Measurements from ENCODE around the gene SERPINB5.

Gene SERPINB5

DNA sequence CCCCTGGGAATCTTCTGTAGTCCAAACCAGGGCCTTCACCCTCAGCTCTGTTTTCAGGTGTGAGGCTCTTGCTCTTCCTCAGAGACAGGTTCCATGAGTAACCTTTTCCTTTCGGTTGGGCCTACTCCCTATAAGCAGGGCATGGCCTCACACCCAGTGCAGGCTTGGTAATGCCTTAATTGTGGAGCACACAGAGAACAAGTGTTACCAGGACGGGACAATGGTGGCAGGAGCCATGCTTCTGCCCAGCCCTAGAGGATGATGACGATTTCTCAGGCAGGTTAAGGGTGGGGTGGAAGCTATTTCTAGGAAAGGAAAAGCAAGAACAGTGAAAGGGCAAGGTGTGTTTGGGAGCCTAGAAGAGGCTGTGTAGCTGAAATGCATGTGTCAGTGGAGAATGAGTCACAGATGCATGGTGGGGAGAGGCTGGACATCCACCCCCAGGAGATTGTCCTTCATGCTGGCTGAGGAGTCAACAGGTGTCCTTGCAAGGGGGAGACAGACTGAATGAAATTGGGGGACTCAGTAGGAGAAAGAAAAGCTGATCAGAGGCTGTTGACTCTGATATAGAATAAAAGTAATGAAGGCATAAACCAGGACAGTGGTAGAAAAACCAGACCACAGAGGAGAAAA, 43.4 kb downstream of the SERPINB5 start:
- in situ Hi-C loops (cut with HindIII; ENCODE audit: low sequenced_read_pairs), result no loop called here

- in situ Hi-C loops (cut with HindIII; ENCODE audit: low sequenced_read_pairs), result no loop called here
Observed at GRCh38 chr18:63523660-63524059, 46.9 kb downstream of the SERPINB5 start.

DNA sequence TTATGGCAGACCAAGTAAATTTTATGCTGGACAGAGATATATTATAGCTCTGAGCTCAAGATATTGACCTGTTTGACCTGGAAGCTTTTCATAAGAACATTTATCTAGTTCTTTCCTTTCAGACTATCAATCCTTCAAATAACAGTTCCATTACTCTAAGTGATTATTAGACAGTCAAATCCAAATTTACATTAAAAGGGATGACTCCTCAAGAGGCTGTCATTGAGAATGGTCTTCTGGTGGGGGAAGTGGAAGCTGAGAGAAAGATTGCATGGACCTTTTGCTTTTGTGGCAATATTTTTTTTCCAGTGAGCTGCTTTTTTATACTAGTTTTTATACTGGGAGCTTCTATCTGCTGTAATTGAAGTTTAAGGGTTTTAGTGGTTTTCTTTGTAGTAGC, 50.5 kb downstream of the SERPINB5 start:
- in situ Hi-C loops (cut with HindIII; ENCODE audit: low sequenced_read_pairs), result no loop called here

DNA sequence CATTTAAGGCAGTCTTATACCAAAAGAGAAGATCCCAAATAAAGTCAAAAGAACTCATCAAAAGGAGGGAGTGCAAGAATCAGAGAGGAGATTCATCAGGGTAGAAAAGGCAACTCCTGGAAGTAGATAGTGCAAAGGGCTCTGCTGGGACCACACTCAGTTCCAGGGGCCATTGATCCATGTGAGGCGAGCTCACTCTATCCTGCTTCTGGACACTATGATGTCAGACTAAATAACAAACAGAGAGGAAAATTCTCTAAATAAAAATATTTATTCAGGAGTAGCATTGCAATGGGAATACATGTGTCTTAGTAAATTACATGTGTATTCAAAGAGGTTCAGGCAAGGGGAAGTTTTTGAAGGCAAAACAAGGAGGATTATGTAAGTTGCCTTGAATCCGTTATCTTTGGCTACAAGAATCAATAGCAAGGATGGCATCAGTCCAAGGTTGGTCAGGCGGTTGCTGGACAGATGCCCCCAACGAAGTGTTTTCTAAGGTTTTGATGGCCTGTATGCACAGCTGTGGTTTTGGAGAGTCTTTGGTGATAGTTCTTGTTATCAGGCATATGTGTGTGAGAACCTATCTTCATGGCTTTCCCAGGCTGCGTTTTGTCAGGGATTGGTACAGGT, 52.2 kb downstream of the SERPINB5 start:
- in situ Hi-C loops (cut with HindIII; ENCODE audit: low sequenced_read_pairs), result no loop called here

- in situ Hi-C loops (cut with HindIII; ENCODE audit: low sequenced_read_pairs), result no loop called here
Observed at GRCh38 chr18:63532471-63532870, 55.7 kb downstream of the SERPINB5 start.

DNA sequence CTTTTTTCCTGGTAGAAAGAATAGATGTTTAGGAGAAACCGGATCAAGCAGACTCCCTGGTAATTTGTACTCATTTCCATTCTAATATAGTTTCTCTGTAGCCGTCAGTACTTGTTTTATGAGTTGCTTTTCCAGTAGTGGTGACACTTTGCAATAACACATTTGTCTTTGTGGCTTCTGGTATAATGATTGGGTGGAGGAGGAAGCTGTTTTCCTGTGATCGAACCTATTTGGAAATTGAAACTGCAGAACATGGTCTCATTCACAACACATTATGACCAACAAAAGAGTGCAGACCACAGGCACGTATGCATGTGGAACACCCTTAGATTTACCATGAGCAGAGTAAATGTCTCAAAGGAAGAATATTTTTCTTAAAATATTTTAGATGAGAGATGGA, 57.9 kb downstream of the SERPINB5 start:
- in situ Hi-C loops (cut with HindIII; ENCODE audit: low sequenced_read_pairs), result no loop called here

DNA sequence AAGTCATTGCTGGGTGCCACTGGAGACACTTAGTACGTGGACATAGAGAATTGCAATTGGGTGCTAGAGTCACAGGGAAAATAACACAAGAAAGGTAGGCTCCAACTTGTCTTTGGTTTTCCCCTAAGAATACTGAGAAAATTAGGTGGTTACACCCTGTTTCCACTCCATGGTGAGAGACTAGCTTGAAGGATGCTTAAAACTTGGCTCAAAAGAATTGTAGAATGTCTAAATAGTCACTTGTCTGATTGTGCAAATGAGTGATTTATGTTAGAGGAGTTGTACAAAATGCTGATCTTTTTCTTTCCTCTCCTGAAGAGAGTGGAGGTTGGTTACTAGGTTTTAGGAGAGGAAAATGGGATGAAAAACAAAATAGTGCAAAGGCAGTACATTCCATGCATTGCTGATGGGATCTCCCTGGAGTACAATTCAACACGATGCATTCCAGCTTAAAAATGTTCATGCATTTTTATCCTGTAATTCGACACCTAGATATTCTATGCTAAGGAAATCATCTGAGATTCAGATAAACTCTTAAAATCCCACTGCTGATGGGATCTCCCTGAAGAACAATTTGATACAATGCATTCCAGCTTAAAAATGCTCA, 63.2 kb downstream of the SERPINB5 start:
- in situ Hi-C loops (cut with HindIII; ENCODE audit: low sequenced_read_pairs), result no loop called here

DNA sequence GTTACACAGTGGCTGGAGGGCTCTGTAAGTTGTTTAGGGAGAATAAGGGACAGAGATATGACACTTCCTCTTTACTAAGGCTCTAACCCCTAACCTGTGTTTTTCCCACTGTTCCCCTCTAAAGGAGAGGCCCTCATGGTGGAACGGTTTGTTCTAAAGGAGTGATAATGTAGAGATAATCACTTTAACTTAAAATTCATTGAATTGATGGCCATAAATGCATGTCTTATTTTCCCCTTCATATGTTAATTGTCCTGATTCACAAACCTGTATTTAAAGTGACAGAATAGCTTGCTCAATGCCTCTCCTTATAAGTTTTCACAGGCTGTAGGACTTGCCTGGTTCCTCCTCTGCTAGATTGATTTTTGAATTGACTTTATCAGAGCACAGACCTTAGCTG, 65.3 kb downstream of the SERPINB5 start, which contains the start of gene SERPINB12:
TSS of gene SERPINB12 (plus strand) at position 301 of the 400 bp plus-strand sequence. CDS start 13,791 bp downstream, outside the sequence.
- in situ Hi-C loops (cut with HindIII; ENCODE audit: low sequenced_read_pairs), result no loop called here

DNA sequence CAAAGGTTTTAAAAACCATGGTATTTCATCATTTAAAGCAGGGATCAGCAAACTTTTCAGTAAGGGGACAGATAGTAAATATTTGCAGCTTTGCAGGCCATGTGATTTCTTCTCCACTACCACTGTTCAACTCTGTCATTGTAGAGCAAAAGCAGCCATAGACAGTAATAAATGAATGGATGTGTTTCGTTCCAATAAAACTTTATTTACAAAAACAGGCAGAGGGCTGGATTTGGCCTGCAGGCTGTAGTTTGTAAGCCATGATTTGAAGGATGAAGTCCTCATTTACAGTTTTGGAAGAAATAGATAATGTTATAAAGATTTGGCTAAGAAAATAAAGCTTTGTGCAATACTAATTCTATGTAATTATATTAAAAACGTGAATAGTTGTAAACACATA, 67.3 kb downstream of the SERPINB5 start:
- in situ Hi-C loops (cut with HindIII; ENCODE audit: low sequenced_read_pairs), result no loop called here

DNA sequence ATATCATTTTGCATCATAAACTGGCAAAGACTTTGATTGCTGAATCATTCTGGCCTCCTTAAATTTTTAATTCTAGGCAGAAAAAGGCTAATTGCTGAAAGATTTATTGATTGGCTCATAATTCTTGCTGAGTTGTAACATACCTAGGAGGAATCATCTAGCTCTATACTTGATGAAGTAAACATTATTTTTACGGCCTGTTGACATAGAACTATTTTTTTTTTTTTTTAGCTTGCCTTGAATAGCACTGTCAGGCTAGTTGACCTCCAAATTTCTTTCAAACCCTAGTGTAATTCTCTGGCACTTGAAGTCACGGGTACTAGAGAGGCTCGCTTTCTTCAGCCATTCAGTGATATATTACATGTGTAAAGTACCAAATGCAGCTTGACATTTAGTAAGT, 68.2 kb downstream of the SERPINB5 start:
- in situ Hi-C loops (cut with HindIII; ENCODE audit: low sequenced_read_pairs), result no loop called here

DNA sequence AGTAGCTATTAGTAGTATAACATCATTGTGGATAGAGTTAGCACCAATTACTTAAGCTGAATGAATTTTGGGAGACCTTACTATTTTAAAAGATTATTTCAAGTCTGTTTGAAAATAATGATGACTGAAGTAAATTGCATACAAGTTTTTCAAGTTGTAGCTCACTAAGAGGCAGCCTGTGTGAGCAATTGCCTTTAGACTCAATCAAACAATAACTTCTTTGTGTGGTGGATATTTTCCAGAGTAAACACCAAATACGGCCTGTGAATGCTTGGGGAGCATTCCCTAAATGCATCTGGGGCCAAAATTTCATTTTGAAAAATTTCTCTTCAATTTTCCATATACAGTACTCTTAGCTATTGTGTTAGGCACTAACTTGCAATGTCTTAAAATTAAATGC, 73.3 kb downstream of the SERPINB5 start:
- in situ Hi-C loops (cut with HindIII; ENCODE audit: low sequenced_read_pairs), result no loop called here

GRCh38 chr18:63551769-63552168, 75.0 kb downstream of the SERPINB5 start:
- in situ Hi-C loops (cut with HindIII; ENCODE audit: low sequenced_read_pairs), result no loop called here

DNA sequence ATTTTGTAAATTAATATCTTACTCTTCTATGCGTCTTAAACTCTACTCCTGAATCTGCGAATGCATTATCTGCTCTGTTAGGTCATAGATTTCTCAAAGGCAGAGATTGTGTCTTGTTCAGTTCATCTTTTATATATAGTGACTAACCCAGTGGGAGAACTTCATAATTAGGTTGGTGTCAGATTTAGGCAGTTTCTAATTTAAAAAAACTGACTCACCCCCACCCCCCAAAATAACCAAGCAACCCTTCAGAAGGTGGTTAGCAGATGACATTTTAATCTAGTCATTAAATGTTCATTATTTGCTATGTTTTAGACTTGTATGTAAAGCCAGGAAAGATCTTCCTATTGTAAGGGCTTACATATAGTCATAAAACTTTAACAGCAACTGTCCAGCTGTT, 75.8 kb downstream of the SERPINB5 start:
- in situ Hi-C loops (cut with HindIII; ENCODE audit: low sequenced_read_pairs), result no loop called here

GRCh38 chr18:63553081-63553480, 76.3 kb downstream of the SERPINB5 start:
- in situ Hi-C loops (cut with HindIII; ENCODE audit: low sequenced_read_pairs), result no loop called here

Measured in DLD1 (cell line).